Measurements from ENCODE around the gene FYTTD1. TPM values are rescaled to one million over a fixed set of nuclear protein-coding genes. Genes with fewer than 3 reads are reported as not detected.

Gene FYTTD1
- total and polyA plus RNA-seq, 2 donors (not counting 1 experiment from before 2014, with no cell fraction given), result 6.2 to 110 TPM

DNA sequence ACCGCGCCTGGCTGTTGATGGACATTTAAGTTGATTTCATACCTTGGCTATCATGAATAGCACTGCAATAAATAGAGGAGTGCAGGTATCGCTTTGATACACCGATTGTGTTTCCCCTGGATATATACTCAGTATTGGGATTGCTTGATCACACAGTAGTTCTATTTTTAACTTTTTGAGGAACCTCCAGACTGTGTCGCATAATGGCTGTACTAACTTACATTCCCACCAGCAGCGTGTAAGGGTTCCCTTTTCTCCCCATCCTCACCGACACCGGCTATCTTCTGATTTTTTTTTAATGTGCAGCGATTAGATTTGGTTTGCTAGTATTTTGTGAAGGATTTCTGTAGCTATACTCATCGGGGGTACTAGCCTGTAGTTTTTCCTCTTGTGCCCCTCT lies 29.0 kb upstream of the FYTTD1 start:
- POLR2A ChIA-PET, result no interaction called here
- Mint-ChIP-seq H3K27me3 (no peaks in the 10 kb centered on the region), H3K4me3 (no peak overlapping the region), H3K4me1 (peaks cover 60% of the 10 kb centered on the region), H3K9me3 (ENCODE audit: insufficient read depth) (no peaks in the 10 kb centered on the region), H3K27ac (peak overlapping the region; percentile 17)
- Histone ChIP-seq H4K20me1 (ENCODE audit: control insufficient read depth, insufficient read depth, low read length, poor library complexity, severe bottlenecking) (peaks cover 54% of the 10 kb centered on the region), H3K4me3 (ENCODE audit: control extremely low read depth in 1 of 5, extremely low read depth in 1 of 5, insufficient read depth in 1 of 5, low read depth in 2 of 5, low read length in 4 of 5) (no peak overlapping the region), H3K27me3 (replicated peaks in 1 of 4; ENCODE audit: control extremely low read depth in 1 of 4, control insufficient read depth in 3 of 4, insufficient read depth in 4 of 4, low read length in 3 of 4) (no peaks in the 10 kb centered on the region), H3K9ac (ENCODE audit: low read length) (no peak overlapping the region), H3K79me2 (ENCODE audit: control insufficient read depth, insufficient read depth, low read length) (peaks cover 97% of the 10 kb centered on the region), H2AFZ (ENCODE audit: insufficient read depth, low read depth, low read length, poor library complexity, severe bottlenecking) (no peak overlapping the region), H3K4me1 (ENCODE audit: control insufficient read depth in 2 of 2, insufficient read depth in 2 of 2, low read length in 2 of 2) (peaks cover 20 to 21% of the 10 kb centered on the region in 2 donors), H3K4me2 (replicated peaks; ENCODE audit: low read depth, low read length, poor library complexity, severe bottlenecking) (no peak overlapping the region), H3K9me3 (ENCODE audit: control extremely low read depth in 1 of 3, control insufficient read depth in 2 of 3, insufficient read depth in 1 of 3, low read length in 2 of 3) (peaks cover 2 to 8% (median 4%) of the 10 kb centered on the region in 3 donors), H3K27ac (ENCODE audit: low read length in 2 of 2) (no peak overlapping the region), H3K36me3 (replicated peaks in 1 of 2; ENCODE audit: control extremely low read depth in 1 of 2, control insufficient read depth in 1 of 2, extremely low read depth in 1 of 2, insufficient read depth in 2 of 2, low read length in 1 of 2) (peaks cover 1 to 19% of the 10 kb centered on the region in 2 experiments)
- WGBS (ENCODE audit: insufficient coverage), result 100% methylated on average over 3 of the region's 10 CpGs
- ATAC-seq (ENCODE audit: low read depth) (no peak), DNase-seq (no peak)
- TF ChIP-seq EZH2 (IDR thresholded peaks at IDR 0.05; ENCODE audit: borderline replicate concordance, insufficient read depth, low read depth, low read length, poor library complexity, severe bottlenecking), result no peak
- TF ChIP-seq, protein P1, sequence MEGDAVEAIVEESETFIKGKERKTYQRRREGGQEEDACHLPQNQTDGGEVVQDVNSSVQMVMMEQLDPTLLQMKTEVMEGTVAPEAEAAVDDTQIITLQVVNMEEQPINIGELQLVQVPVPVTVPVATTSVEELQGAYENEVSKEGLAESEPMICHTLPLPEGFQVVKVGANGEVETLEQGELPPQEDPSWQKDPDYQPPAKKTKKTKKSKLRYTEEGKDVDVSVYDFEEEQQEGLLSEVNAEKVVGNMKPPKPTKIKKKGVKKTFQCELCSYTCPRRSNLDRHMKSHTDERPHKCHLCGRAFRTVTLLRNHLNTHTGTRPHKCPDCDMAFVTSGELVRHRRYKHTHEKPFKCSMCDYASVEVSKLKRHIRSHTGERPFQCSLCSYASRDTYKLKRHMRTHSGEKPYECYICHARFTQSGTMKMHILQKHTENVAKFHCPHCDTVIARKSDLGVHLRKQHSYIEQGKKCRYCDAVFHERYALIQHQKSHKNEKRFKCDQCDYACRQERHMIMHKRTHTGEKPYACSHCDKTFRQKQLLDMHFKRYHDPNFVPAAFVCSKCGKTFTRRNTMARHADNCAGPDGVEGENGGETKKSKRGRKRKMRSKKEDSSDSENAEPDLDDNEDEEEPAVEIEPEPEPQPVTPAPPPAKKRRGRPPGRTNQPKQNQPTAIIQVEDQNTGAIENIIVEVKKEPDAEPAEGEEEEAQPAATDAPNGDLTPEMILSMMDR (IDR thresholded peaks at IDR 0.05), result no peak
- CTCF ChIA-PET, result interaction anchor here (1.3 kb wide), 1 partner anchor 9 kb away, joined by 3 read pairs; no protein-coding TSS in a partner anchor
- intact Hi-C loops (cut with micrococcal nuclease), result no loop called here

DNA sequence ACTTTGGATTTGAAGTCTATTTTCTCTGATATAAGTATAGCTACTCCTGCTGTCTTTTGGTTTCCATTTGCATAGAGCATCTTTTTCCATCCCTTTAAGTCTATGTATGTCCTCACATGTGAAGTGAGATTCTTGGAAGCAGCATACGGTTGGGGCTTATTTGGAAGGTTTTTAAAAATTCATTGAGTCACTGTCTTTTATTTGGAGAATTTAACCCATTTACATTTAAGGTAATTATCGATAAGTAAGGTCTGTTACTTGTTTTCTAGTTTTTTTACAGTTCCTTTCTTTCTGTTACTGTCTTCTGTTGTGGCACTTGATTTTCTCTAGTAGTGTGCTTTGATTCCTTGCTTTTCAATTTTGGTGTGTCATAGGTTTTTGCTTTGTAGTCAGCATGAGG lies 26.9 kb upstream of the FYTTD1 start:
- H3K9me3 Mint-ChIP-seq (ENCODE audit: insufficient read depth), result no peaks in the 10 kb centered on the region
- POLR2A ChIA-PET, result no interaction called here

More for the DNA sequence above, 26.9 kb upstream of the FYTTD1 start:
- no peak overlapping the region for H3K4me2 ChIP-seq (replicated peaks; ENCODE audit: low read depth, low read length, poor library complexity, severe bottlenecking)
- ATAC-seq (ENCODE audit: low read depth) (no peak), DNase-seq (no peak)
- peaks cover 25% of the 10 kb centered on the region in 2 donors for H3K4me1 ChIP-seq (ENCODE audit: control insufficient read depth in 2 of 2, insufficient read depth in 2 of 2, low read length in 2 of 2)
- TF ChIP-seq, protein P1 (IDR thresholded peaks at IDR 0.05), result no peak
- no peak for TF ChIP-seq EZH2 (IDR thresholded peaks at IDR 0.05; ENCODE audit: borderline replicate concordance, insufficient read depth, low read depth, low read length, poor library complexity, severe bottlenecking)
- peaks cover 96% of the 10 kb centered on the region for H3K79me2 ChIP-seq (ENCODE audit: control insufficient read depth, insufficient read depth, low read length)
- no peak overlapping the region for H3K27ac ChIP-seq (ENCODE audit: low read length in 2 of 2)
- intact Hi-C loops (cut with micrococcal nuclease), result no loop called here
- peaks cover 2 to 8% (median 4%) of the 10 kb centered on the region in 3 donors for H3K9me3 ChIP-seq (ENCODE audit: control extremely low read depth in 1 of 3, control insufficient read depth in 2 of 3, insufficient read depth in 1 of 3, low read length in 2 of 3)
- Mint-ChIP-seq H3K4me1 (peaks cover 61% of the 10 kb centered on the region), H3K27me3 (no peaks in the 10 kb centered on the region), H3K4me3 (no peak overlapping the region), H3K27ac (no peak overlapping the region)
- no peaks in the 10 kb centered on the region for H3K27me3 ChIP-seq (replicated peaks in 1 of 4; ENCODE audit: control extremely low read depth in 1 of 4, control insufficient read depth in 3 of 4, insufficient read depth in 4 of 4, low read length in 3 of 4)
- H3K36me3 ChIP-seq (replicated peaks in 1 of 2; ENCODE audit: control extremely low read depth in 1 of 2, control insufficient read depth in 1 of 2, extremely low read depth in 1 of 2, insufficient read depth in 2 of 2, low read length in 1 of 2), result peaks cover 0 to 8% of the 10 kb centered on the region in 2 experiments
- CTCF ChIA-PET, result interaction anchor here (2.7 kb wide), 1 partner anchor 11 kb away, joined by 8 read pairs; no protein-coding TSS in a partner anchor
- H3K4me3 ChIP-seq (ENCODE audit: control extremely low read depth in 1 of 5, extremely low read depth in 1 of 5, insufficient read depth in 1 of 5, low read depth in 2 of 5, low read length in 4 of 5), result no peak overlapping the region
- no peak overlapping the region for H2AFZ ChIP-seq (ENCODE audit: insufficient read depth, low read depth, low read length, poor library complexity, severe bottlenecking)
- peaks cover 61% of the 10 kb centered on the region for H4K20me1 ChIP-seq (ENCODE audit: control insufficient read depth, insufficient read depth, low read length, poor library complexity, severe bottlenecking)
- no peak overlapping the region for H3K9ac ChIP-seq (ENCODE audit: low read length)
- no CpG with 5 or more reads among the region's 2 CpGs for WGBS (ENCODE audit: insufficient coverage)

All from B cell (primary cell).